Erythroblast (primary cell): ENCODE data around the gene ADCK1.

Experiments used
- GATA1 ChIP-seq: IDR thresholded peaks from 2 replicates; pipeline ENCODE4 v1.6.1; 2011; ENCODE audit warnings: low read depth, mild to moderate bottlenecking, control low read depth, low read length, moderate library complexity
- POLR2A ChIP-seq: IDR thresholded peaks from 2 replicates; pipeline ENCODE4 v1.6.1; 2011; ENCODE audit warnings: mild to moderate bottlenecking, low read length

GRCh38 chr14:77790566-77791224 lies 9.2 kb upstream of the ADCK1 start:
- TF ChIP-seq POLR2A (no peak), GATA1 (no peak)
